CD14-positive monocyte (primary cell): ENCODE results near the gene CINP. TPM values are rescaled to one million over a fixed set of nuclear protein-coding genes. Genes with fewer than 3 reads are reported as not detected.
A peak's percentile ranks its signal among the peaks of the same experiment; 100 is the strongest.

Experiments used
- DNase-seq, 3 donors: peaks; one replicate each; pipeline ENCODE4 v3.0.0-alpha.2; 2011 to 2022
- H2AFZ ChIP-seq: 2 replicates; pipeline ENCODE4 v1.6.0; 2012; ENCODE audit warnings: mild to moderate bottlenecking, low read depth, low read length, inconsistent platforms; ENCODE audit not compliant: insufficient read depth, poor library complexity, severe bottlenecking
- H3K27ac ChIP-seq, 2 donors: 1 replicate in 1 of 2; 2 replicates in 1 of 2; pipeline ENCODE4 v1.5.1; 2012 to 2013; ENCODE audit warnings: low read length in 2 of 2, control low read depth in 1 of 2, inconsistent platforms in 1 of 2, low read depth in 1 of 2, mild to moderate bottlenecking in 1 of 2
- H3K27me3 ChIP-seq, 2 donors: one replicate each; pipeline versions ENCODE4 v1.6.0 to v1.6.1; 2011 to 2013; ENCODE audit warnings: low read length in 2 of 2; ENCODE audit not compliant: control insufficient read depth in 2 of 2, insufficient read depth in 2 of 2
- H3K36me3 ChIP-seq, 2 donors: replicated peaks in 1 of 2; 1 replicate in 1 of 2; 2 replicates in 1 of 2; pipeline versions ENCODE4 v1.5.1 to v1.6.1; 2012 to 2013; ENCODE audit warnings: low read length in 2 of 2, control low read depth in 1 of 2, inconsistent platforms in 1 of 2, mild to moderate bottlenecking in 1 of 2; ENCODE audit not compliant: insufficient read depth in 2 of 2, control insufficient read depth in 1 of 2
- H3K4me1 ChIP-seq, 2 donors: 1 replicate in 1 of 2; 2 replicates in 1 of 2; pipeline versions ENCODE4 v1.5.1 to v1.6.1; 2012 to 2013; ENCODE audit warnings: low read length in 2 of 2, control low read depth in 1 of 2, inconsistent platforms in 1 of 2, mild to moderate bottlenecking in 1 of 2, moderate library complexity in 1 of 2; ENCODE audit not compliant: insufficient read depth in 2 of 2, control insufficient read depth in 1 of 2
- H3K4me2 ChIP-seq: replicated peaks from 2 replicates; pipeline ENCODE3; 2012; ENCODE audit warnings: low read length, moderate library complexity, mild to moderate bottlenecking; ENCODE audit not compliant: poor library complexity, severe bottlenecking; ENCODE audit errors: extremely low read depth
- H3K4me3 ChIP-seq, 3 experiments: fragments of 200-600 bp in 1 of 3; sonication (generic) in 1 of 3; replicated peaks in 1 of 3; 1 replicate in 2 of 3; 2 replicates in 1 of 3; pipeline ENCODE4 v1.5.1; 2011 to 2013; ENCODE audit warnings: low read length in 3 of 3, mild to moderate bottlenecking in 3 of 3, control low read depth in 2 of 3, low read depth in 2 of 3, inconsistent platforms in 1 of 3, moderate library complexity in 1 of 3
- H3K79me2 ChIP-seq: 2 replicates; pipeline ENCODE4 v1.6.0; 2012; ENCODE audit warnings: mild to moderate bottlenecking, control low read depth, inconsistent platforms, low read length, moderate library complexity; ENCODE audit not compliant: insufficient read depth
- H3K9ac ChIP-seq: 2 replicates; pipeline ENCODE4 v1.6.0; 2017; ENCODE audit warnings: low read length, mild to moderate bottlenecking; ENCODE audit not compliant: insufficient read depth, poor library complexity, severe bottlenecking
- H3K9me3 ChIP-seq, 2 donors: replicated peaks in 1 of 2; 1 replicate in 1 of 2; 2 replicates in 1 of 2; pipeline versions ENCODE4 v1.5.1 to v1.6.1; 2012 to 2013; ENCODE audit warnings: low read length in 2 of 2, control low read depth in 1 of 2; ENCODE audit not compliant: control insufficient read depth in 1 of 2, insufficient read depth in 1 of 2
- H4K20me1 ChIP-seq: 2 replicates; pipeline ENCODE4 v1.6.0; 2012; ENCODE audit warnings: mild to moderate bottlenecking, low read length, control low read depth, moderate library complexity; ENCODE audit not compliant: insufficient read depth
- H3K27ac Mint-ChIP-seq, 7 donors: one replicate each; pipeline ENCODE4 v1.8.0; 2020; ENCODE audit warnings: mild to moderate bottlenecking in 7 of 7, mixed read lengths in 7 of 7, moderate library complexity in 6 of 7, inconsistent platforms in 2 of 7
- H3K27me3 Mint-ChIP-seq, 3 donors: one replicate each; pipeline ENCODE4 v1.8.0; 2021 to 2022; ENCODE audit warnings: low read depth in 3 of 3, mild to moderate bottlenecking in 3 of 3, mixed read lengths in 3 of 3, moderate library complexity in 3 of 3, inconsistent platforms in 1 of 3
- H3K36me3 Mint-ChIP-seq, 2 donors: one replicate each; pipeline ENCODE4 v1.8.0; 2020; ENCODE audit warnings: mixed read lengths in 2 of 2, inconsistent platforms in 1 of 2, mild to moderate bottlenecking in 1 of 2
- H3K4me1 Mint-ChIP-seq: one replicate; pipeline ENCODE4 v1.8.0; 2020; ENCODE audit warnings: mild to moderate bottlenecking, mixed read lengths
- H3K4me3 Mint-ChIP-seq, 2 donors: one replicate each; pipeline ENCODE4 v1.8.0; 2020; ENCODE audit warnings: mild to moderate bottlenecking in 2 of 2, mixed read lengths in 2 of 2, moderate library complexity in 1 of 2
- H3K9me3 Mint-ChIP-seq, 7 donors: one replicate each; pipeline ENCODE4 v1.8.0; 2020 to 2022; ENCODE audit warnings: mixed read lengths in 7 of 7, mild to moderate bottlenecking in 6 of 7, moderate library complexity in 6 of 7, inconsistent platforms in 2 of 7
- CTCF ChIP-seq: fragments of 200-600 bp; IDR thresholded peaks from one replicate; pipeline ENCODE4 v1.8.0; 2022; ENCODE audit warnings: antibody characterized with exemption, mild to moderate bottlenecking
- WGBS: methylation state at CpG from one replicate; pipeline ENCODE4 v1.1.5; 2013; ENCODE audit warnings: missing lambda C conversion rate; ENCODE audit not compliant: insufficient coverage; 5-methylcytosine and 5-hydroxymethylcytosine counted together
- intact Hi-C, 2 donors: fragments of 100-400 bp; cut with micrococcal nuclease; formaldehyde crosslinking; loops; one replicate each; pipeline versions ENCODE4 v1.15.0 to v1.15.1; 2023
- polyA plus RNA-seq, 3 donors: library from polyadenylated mRNA; depleted of rRNA in 1 of 3; unstranded in 2 of 3; stranded (reverse) in 1 of 3; fragments of 300-500 nt in 2 of 3; fragments of >200 nt in 1 of 3; fragmentation: Illumina TruSeq in 2 of 3; gene quantifications; 1 replicate in 2 of 3; 2 replicates in 1 of 3; pipeline ENCODE4 v1.2.3, GENCODE V29; 2012 to 2021

Gene CINP
- polyA plus RNA-seq, 3 donors, result 28.9 to 58.5 (median 57.1) TPM

- Mint-ChIP-seq H3K4me1 (peaks cover 44% of the 10 kb centered on the region), H3K27me3 (peaks cover 4 to 13% (median 5%) of the 10 kb centered on the region in 3 donors), H3K4me3 (peak overlapping the region; percentile 83 to 95), H3K36me3 (no peaks in the 10 kb centered on the region), H3K27ac (peak overlapping the region in 4 of 7 donors; percentile 25 to 75 (median 72)), H3K9me3 (no peaks in the 10 kb centered on the region)
- under 1% methylated on average over 49 of the region's 52 CpGs for WGBS
- peak overlapping the region; percentile 97 for H3K4me2 ChIP-seq
- no peaks in the 10 kb centered on the region for H3K27me3 ChIP-seq
- peak; percentile 99 for TF ChIP-seq CTCF
- H3K9ac ChIP-seq, result peak overlapping the region; percentile 32
- peak; percentile 67 to 79 (median 77) for DNase-seq
- H4K20me1 ChIP-seq, result no peaks in the 10 kb centered on the region
- H3K79me2 ChIP-seq, result no peaks in the 10 kb centered on the region
- intact Hi-C loops, result loop anchor here in 1 of 2 donors (2.0 to 10.0 kb wide), 6 partner anchors 48 to 350 kb away; partner anchors contain the start of genes CINP, DYNC1H1, HSP90AA1 and TECPR2
- no peaks in the 10 kb centered on the region for H3K36me3 ChIP-seq
- H3K4me1 ChIP-seq, result peaks cover 45 to 49% of the 10 kb centered on the region in 2 donors
- H3K4me3 ChIP-seq, result peak overlapping the region; percentile 40 to 82 (median 54)
- H2AFZ ChIP-seq, result peak overlapping the region; percentile 89
- no peaks in the 10 kb centered on the region for H3K9me3 ChIP-seq
- no peak overlapping the region for H3K27ac ChIP-seq
Observed at GRCh38 chr14:102314242-102315011, 48.3 kb downstream of the CINP start.

GRCh38 chr14:102304611-102305506 is 57.8 kb downstream of the CINP start, which contains the start of gene MOK:
TSS of gene MOK (minus strand) at chr14:102305164. CDS start at chr14:102304968, 196 bp downstream.
- Mint-ChIP-seq H3K36me3 (no peaks in the 10 kb centered on the region), H3K4me1 (peaks cover 6% of the 10 kb centered on the region), H3K9me3 (no peaks in the 10 kb centered on the region), H3K27ac (peak within 1 kb of the TSS; percentile 82 to 95 (median 92)), H3K27me3 (peaks cover 1 to 4% (median 3%) of the 10 kb centered on the region in 3 donors), H3K4me3 (peak within 1 kb of the TSS; percentile 93 to 97)
- no peaks in the 10 kb centered on the region for H3K9me3 ChIP-seq
- H2AFZ ChIP-seq, result peak within 1 kb of the TSS; percentile 99
- peak within 1 kb of the TSS in 1 of 2 donors; percentile 68 for H3K27ac ChIP-seq
- H4K20me1 ChIP-seq, result no peaks in the 10 kb centered on the region
- H3K4me3 ChIP-seq, result peak within 1 kb of the TSS; percentile 67 to 83 (median 82)
- H3K36me3 ChIP-seq, result no peaks in the 10 kb centered on the region
- H3K79me2 ChIP-seq, result no peaks in the 10 kb centered on the region
- intact Hi-C loops, result no loop called here
- peak; percentile 96 to 97 (median 96) for DNase-seq
- TF ChIP-seq CTCF, result no peak
- H3K4me1 ChIP-seq, result peaks cover 10 to 12% of the 10 kb centered on the region in 2 donors
- H3K27me3 ChIP-seq, result peaks cover 0 to 4% of the 10 kb centered on the region in 2 donors
- WGBS, result under 1% methylated on average over 47 of the region's 53 CpGs
- peak within 1 kb of the TSS; percentile 55 for H3K9ac ChIP-seq
- peak within 1 kb of the TSS; percentile 91 for H3K4me2 ChIP-seq
